HEK293 (cell line): ENCODE data around the gene SCD.

Experiments
- BCL11B ChIP-seq: fragments of 450-650 bp; formaldehyde crosslinking; IDR thresholded peaks from 2 replicates; pipeline ENCODE4 v1.5.1; 2016; ENCODE audit warnings: low read depth, missing biosample characterization, missing genetic modification characterization
- HIC1 ChIP-seq: fragments of 450-650 bp; formaldehyde crosslinking; IDR thresholded peaks from 2 replicates; pipeline ENCODE4 v1.5.1; 2016; ENCODE audit warnings: missing biosample characterization, missing genetic modification characterization
- IKZF3 ChIP-seq: fragments of 450-650 bp; IDR thresholded peaks from 2 replicates; pipeline ENCODE4 v1.5.0; 2018; ENCODE audit warnings: missing biosample characterization, mild to moderate bottlenecking, missing genetic modification characterization, moderate library complexity
- KLF1 ChIP-seq: fragments of 450-650 bp; formaldehyde crosslinking; IDR thresholded peaks from 2 replicates; pipeline ENCODE4 v1.5.1; 2016; ENCODE audit warnings: missing biosample characterization, missing genetic modification characterization
- PBX3 ChIP-seq: sonication (generic); formaldehyde crosslinking; IDR thresholded peaks from 2 replicates; pipeline ENCODE4 v1.8.1; 2022; ENCODE audit warnings: mild to moderate bottlenecking, moderate library complexity, missing genetic modification reagents
- PRDM2 ChIP-seq: fragments of 450-650 bp; formaldehyde crosslinking; IDR thresholded peaks from 2 replicates; pipeline ENCODE4 v1.5.1; 2016; ENCODE audit warnings: missing biosample characterization, missing genetic modification characterization, borderline replicate concordance
- PRDM4 ChIP-seq: fragments of 450-650 bp; formaldehyde crosslinking; IDR thresholded peaks from 2 replicates; pipeline ENCODE4 v1.5.1; 2017; ENCODE audit warnings: missing biosample characterization, missing genetic modification characterization
- SALL2 ChIP-seq: fragments of 450-650 bp; formaldehyde crosslinking; IDR thresholded peaks from 2 replicates; pipeline ENCODE4 v1.5.0; 2017; ENCODE audit warnings: missing biosample characterization, mild to moderate bottlenecking, missing genetic modification characterization, borderline replicate concordance
- SCRT1 ChIP-seq: fragments of 450-650 bp; formaldehyde crosslinking; IDR thresholded peaks from 2 replicates; pipeline ENCODE4 v1.5.1; 2016; ENCODE audit warnings: missing biosample characterization, missing genetic modification characterization, borderline replicate concordance
- ZBTB17 ChIP-seq: fragments of 450-650 bp; formaldehyde crosslinking; IDR thresholded peaks from 2 replicates; pipeline ENCODE4 v1.5.1; 2016; ENCODE audit warnings: missing biosample characterization, missing genetic modification characterization
- ZBTB26 ChIP-seq: fragments of 450-650 bp; formaldehyde crosslinking; optimal IDR thresholded peaks from 2 replicates; pipeline ENCODE3; 2016; ENCODE audit warnings: missing biosample characterization, mild to moderate bottlenecking, missing genetic modification characterization
- ZBTB48 ChIP-seq: fragments of 450-650 bp; formaldehyde crosslinking; IDR thresholded peaks from 2 replicates; pipeline ENCODE4 v1.5.1; 2016; ENCODE audit warnings: missing biosample characterization, missing genetic modification characterization
- ZBTB7A ChIP-seq: fragments of 450-650 bp; formaldehyde crosslinking; IDR thresholded peaks from 2 replicates; pipeline ENCODE4 v1.5.1; 2016; ENCODE audit warnings: low read depth, missing biosample characterization, missing genetic modification characterization
- ZNF280D ChIP-seq: fragments of 450-650 bp; formaldehyde crosslinking; IDR thresholded peaks from 2 replicates; pipeline ENCODE4 v1.5.1; 2016; ENCODE audit warnings: missing biosample characterization, missing genetic modification characterization
- ZNF341 ChIP-seq: fragments of 450-650 bp; formaldehyde crosslinking; IDR thresholded peaks from 2 replicates; pipeline ENCODE4; 2016; ENCODE audit warnings: low read depth, missing biosample characterization, missing genetic modification characterization
- ZNF692 ChIP-seq: fragments of 450-650 bp; formaldehyde crosslinking; IDR thresholded peaks from 2 replicates; pipeline ENCODE4 v1.5.1; 2016; ENCODE audit warnings: missing biosample characterization, missing genetic modification characterization
- ZSCAN16 ChIP-seq: fragments of 450-650 bp; formaldehyde crosslinking; IDR thresholded peaks from 2 replicates; pipeline ENCODE4 v1.5.1; 2016; ENCODE audit warnings: missing biosample characterization, missing genetic modification characterization
- ZXDB ChIP-seq: fragments of 450-650 bp; formaldehyde crosslinking; IDR thresholded peaks from 2 replicates; pipeline ENCODE4 v1.5.1; 2016; ENCODE audit warnings: missing biosample characterization, missing genetic modification characterization

SCD gene

GRCh38 chr10:100346765-100347567 lies at the start of gene SCD (continued):
- TF ChIP-seq ZNF280D (no peak), PRDM2 (tag by site-specific recombination) (peak; percentile 66; the same call in 1 of the 2 replicates), BCL11B (tag by site-specific recombination) (peak; percentile 91), ZBTB48 (tag by site-specific recombination) (peak; percentile 72), ZNF341 (peak; percentile 100), ZBTB17 (tag by site-specific recombination) (peak; percentile 30; the same call in 1 of the 2 replicates), ZSCAN16 (tag by site-specific recombination) (peak; percentile 41; the same call in 1 of the 2 replicates), PRDM4 (0 out of 2 replicates have a peak, but pooled peaks have one; percentile 32), ZBTB7A (tag by site-specific recombination) (peak; percentile 50), KLF1 (tag by site-specific recombination) (peak; percentile 49), IKZF3 (tag by site-specific recombination) (no peak; the same call in 1 of the 2 replicates), ZNF692 (tag by site-specific recombination) (0 out of 2 replicates have a peak, but pooled peaks have one; percentile 10), SCRT1 (tag by site-specific recombination) (no peak), ZXDB (peak; percentile 99), PBX3 (CRISPR knock-in tag) (0 out of 2 replicates have a peak, but pooled peaks have one; percentile 33), ZBTB26 (peak; percentile 77), SALL2 (tag by site-specific recombination) (no peak), HIC1 (tag by site-specific recombination) (peak; percentile 96)
